Measurements from ENCODE around the gene CDH12. TPM values are rescaled to one million over a fixed set of nuclear protein-coding genes. Genes with fewer than 3 reads are reported as not detected.

The CDH12 gene
- total RNA-seq, 1 experiment from 2014 or later, result 2.3 TPM

DNA sequence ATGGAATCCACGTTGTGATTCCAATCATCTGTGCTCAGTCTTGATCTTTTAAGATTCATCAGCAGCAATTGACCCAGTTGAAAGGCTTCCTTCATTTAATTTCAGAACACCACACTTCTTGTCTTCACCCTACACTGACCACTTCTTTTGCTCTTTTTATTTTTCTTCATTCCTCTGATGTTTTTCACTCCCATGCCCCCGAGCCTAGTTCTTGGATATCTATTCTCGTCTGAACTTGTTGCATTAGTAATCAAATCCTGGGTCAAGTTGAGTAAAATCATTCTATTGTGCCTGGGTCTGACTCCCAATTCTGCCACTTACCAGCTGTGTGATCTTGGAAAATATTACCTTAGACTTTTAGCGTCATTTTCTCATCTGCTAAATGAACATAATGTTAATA lies 356.5 kb downstream of the CDH12 start:
- CTCF ChIA-PET, result no interaction called here
- intact Hi-C loops (cut with micrococcal nuclease; ENCODE audit: unreplicated experiment), result no loop called here
- no peak overlapping the region for H3K4me3 Mint-ChIP-seq (ENCODE audit: low read depth, unreplicated experiment)
- H3K27ac Mint-ChIP-seq (ENCODE audit: unreplicated experiment), result no peak overlapping the region
- no peaks in the 10 kb centered on the region for H3K36me3 Mint-ChIP-seq (ENCODE audit: insufficient read depth, unreplicated experiment)
- TF ChIP-seq, protein P1, sequence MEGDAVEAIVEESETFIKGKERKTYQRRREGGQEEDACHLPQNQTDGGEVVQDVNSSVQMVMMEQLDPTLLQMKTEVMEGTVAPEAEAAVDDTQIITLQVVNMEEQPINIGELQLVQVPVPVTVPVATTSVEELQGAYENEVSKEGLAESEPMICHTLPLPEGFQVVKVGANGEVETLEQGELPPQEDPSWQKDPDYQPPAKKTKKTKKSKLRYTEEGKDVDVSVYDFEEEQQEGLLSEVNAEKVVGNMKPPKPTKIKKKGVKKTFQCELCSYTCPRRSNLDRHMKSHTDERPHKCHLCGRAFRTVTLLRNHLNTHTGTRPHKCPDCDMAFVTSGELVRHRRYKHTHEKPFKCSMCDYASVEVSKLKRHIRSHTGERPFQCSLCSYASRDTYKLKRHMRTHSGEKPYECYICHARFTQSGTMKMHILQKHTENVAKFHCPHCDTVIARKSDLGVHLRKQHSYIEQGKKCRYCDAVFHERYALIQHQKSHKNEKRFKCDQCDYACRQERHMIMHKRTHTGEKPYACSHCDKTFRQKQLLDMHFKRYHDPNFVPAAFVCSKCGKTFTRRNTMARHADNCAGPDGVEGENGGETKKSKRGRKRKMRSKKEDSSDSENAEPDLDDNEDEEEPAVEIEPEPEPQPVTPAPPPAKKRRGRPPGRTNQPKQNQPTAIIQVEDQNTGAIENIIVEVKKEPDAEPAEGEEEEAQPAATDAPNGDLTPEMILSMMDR (IDR thresholded peaks at IDR 0.05; ENCODE audit: unreplicated experiment), result no peak
- DNase-seq, result no peak
- BruUV-seq (replicated peaks), result no TSS peak
- H3K9me3 Mint-ChIP-seq (ENCODE audit: low read depth, unreplicated experiment), result peaks cover 4% of the 10 kb centered on the region
- H3K4me1 Mint-ChIP-seq (ENCODE audit: low read depth, unreplicated experiment), result no peaks in the 10 kb centered on the region
- no peaks in the 10 kb centered on the region for H3K27me3 Mint-ChIP-seq (ENCODE audit: unreplicated experiment)

DNA sequence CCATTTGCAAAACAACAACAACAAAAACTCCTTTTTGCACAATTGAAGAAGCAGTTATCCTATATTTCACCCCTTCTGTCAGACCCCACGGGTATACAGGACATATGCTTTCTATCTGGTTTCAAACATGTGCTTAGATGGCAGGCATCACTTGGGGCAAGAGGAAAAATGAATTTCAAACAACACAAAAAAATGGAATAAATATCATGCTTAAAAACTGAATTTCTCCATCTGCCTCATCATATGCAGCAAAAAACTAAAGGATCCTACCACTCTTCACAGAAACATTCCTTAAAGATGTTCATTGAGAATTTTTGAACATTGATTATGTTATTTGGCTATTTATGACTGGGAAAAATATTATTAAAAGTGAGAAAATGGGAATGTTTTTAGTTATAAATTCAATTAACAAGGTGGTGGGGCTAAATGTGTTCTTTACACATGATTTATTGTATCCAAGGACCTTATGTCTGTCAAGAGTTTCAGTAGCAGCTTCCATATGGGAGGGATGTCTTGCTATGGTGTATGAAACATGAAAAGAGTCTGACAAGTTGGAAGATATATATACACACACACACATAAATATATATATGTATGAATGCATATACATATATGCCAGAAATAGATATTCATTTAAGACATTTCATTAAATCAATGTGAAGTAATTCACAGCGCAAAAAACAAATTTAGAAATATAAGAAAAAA lies 358.0 kb downstream of the CDH12 start:
- intact Hi-C loops (cut with micrococcal nuclease; ENCODE audit: unreplicated experiment), result no loop called here
- BruUV-seq (replicated peaks), result no TSS peak
- Mint-ChIP-seq H3K36me3 (ENCODE audit: insufficient read depth, unreplicated experiment) (no peaks in the 10 kb centered on the region), H3K9me3 (ENCODE audit: low read depth, unreplicated experiment) (peaks cover 4% of the 10 kb centered on the region), H3K4me1 (ENCODE audit: low read depth, unreplicated experiment) (no peaks in the 10 kb centered on the region), H3K27me3 (ENCODE audit: unreplicated experiment) (no peaks in the 10 kb centered on the region), H3K4me3 (ENCODE audit: low read depth, unreplicated experiment) (no peak overlapping the region), H3K27ac (ENCODE audit: unreplicated experiment) (no peak overlapping the region)
- CTCF ChIA-PET, result no interaction called here
- TF ChIP-seq, protein P1 (IDR thresholded peaks at IDR 0.05; ENCODE audit: unreplicated experiment), result no peak
- DNase-seq, result no peak

- Mint-ChIP-seq H3K4me1 (ENCODE audit: low read depth, unreplicated experiment) (no peaks in the 10 kb centered on the region), H3K27me3 (ENCODE audit: unreplicated experiment) (no peaks in the 10 kb centered on the region), H3K36me3 (ENCODE audit: insufficient read depth, unreplicated experiment) (no peaks in the 10 kb centered on the region), H3K4me3 (ENCODE audit: low read depth, unreplicated experiment) (no peak overlapping the region), H3K9me3 (ENCODE audit: low read depth, unreplicated experiment) (peaks cover 3% of the 10 kb centered on the region), H3K27ac (ENCODE audit: unreplicated experiment) (no peak overlapping the region)
- intact Hi-C loops (cut with micrococcal nuclease; ENCODE audit: unreplicated experiment), result no loop called here
- no peak for DNase-seq
- CTCF ChIA-PET, result no interaction called here
- TF ChIP-seq, protein P1 (IDR thresholded peaks at IDR 0.05; ENCODE audit: unreplicated experiment), result no peak
- BruUV-seq (replicated peaks), result no TSS peak
Observed at GRCh38 chr5:22488427-22488826, 364.7 kb downstream of the CDH12 start.

DNA sequence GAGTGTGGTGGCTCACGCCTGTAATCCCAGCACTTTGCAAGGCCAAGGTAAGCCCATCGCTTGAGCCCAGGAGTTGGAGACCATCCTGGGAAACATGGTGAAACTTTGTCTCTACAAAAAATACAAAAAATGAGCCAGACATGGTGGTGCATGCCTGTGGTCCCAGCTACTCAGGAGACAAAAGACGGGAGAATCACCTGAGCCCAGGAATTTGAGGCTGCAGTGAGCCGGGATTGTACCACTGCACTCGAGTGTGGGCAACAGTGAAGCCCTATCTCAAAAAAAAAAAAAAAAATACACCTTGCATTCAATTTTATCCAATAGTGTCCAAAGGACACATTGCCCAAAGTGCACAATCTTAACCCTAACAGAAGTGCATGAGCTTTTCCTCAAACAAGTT lies 372.8 kb downstream of the CDH12 start:
- no peak overlapping the region for H3K4me3 Mint-ChIP-seq (ENCODE audit: low read depth, unreplicated experiment)
- no peaks in the 10 kb centered on the region for H3K36me3 Mint-ChIP-seq (ENCODE audit: insufficient read depth, unreplicated experiment)
- H3K9me3 Mint-ChIP-seq (ENCODE audit: low read depth, unreplicated experiment), result peaks cover 3% of the 10 kb centered on the region
- DNase-seq, result no peak
- no peak overlapping the region for H3K27ac Mint-ChIP-seq (ENCODE audit: unreplicated experiment)
- TF ChIP-seq, protein P1 (IDR thresholded peaks at IDR 0.05; ENCODE audit: unreplicated experiment), result no peak
- no peaks in the 10 kb centered on the region for H3K4me1 Mint-ChIP-seq (ENCODE audit: low read depth, unreplicated experiment)
- no TSS peak for BruUV-seq (replicated peaks)
- no peaks in the 10 kb centered on the region for H3K27me3 Mint-ChIP-seq (ENCODE audit: unreplicated experiment)
- CTCF ChIA-PET, result no interaction called here
- intact Hi-C loops (cut with micrococcal nuclease; ENCODE audit: unreplicated experiment), result no loop called here
